ENCODE data around the gene RAI1. TPM values are rescaled to one million over a fixed set of nuclear protein-coding genes. Genes with fewer than 3 reads are reported as not detected.

The RAI1 gene
- total and polyA plus RNA-seq, 10 of the 15 experiments (the other 5 are each of a cell fraction or from before 2014, with no cell fraction given), result 0.66 to 37.7 (median 6.0) TPM

- ChIA-PET CTCF (interaction anchor here (1.5 to 1.6 kb wide), 2 partner anchors 9 to 47 kb away, joined by 3 read pairs; no protein-coding TSS in a partner anchor), RAD21 (ENCODE audit: unreplicated experiment) (no interaction called here), POLR2A (no interaction called here), SMC1A (ENCODE audit: uncharacterized antibody, unreplicated experiment) (interaction anchor here (0.6 to 0.8 kb wide), 2 partner anchors 10 to 60 kb away, joined by 3 to 4 read pairs; no protein-coding TSS in a partner anchor)
- Histone ChIP-seq H3K4me3 (no peak overlapping the region), H3K9me3 (replicated peaks; ENCODE audit: control insufficient read depth, insufficient read depth, low read length) (no peaks in the 10 kb centered on the region), H4K20me1 (ENCODE audit: control insufficient read depth, insufficient read depth) (peaks cover 4% of the 10 kb centered on the region), H3K79me2 (ENCODE audit: control insufficient read depth, insufficient read depth, low read length) (peaks cover 20% of the 10 kb centered on the region), H3K36me3 (ENCODE audit: control insufficient read depth in 2 of 2, insufficient read depth in 2 of 2, low read length in 1 of 2) (peaks cover 0 to 4% of the 10 kb centered on the region in 2 experiments; a peak in 2 of 4 replicates), H3K27me3 (replicated peaks in 1 of 2; ENCODE audit: control insufficient read depth in 2 of 2, insufficient read depth in 2 of 2, low read length in 1 of 2) (no peaks in the 10 kb centered on the region), H3K4me1 (ENCODE audit: control insufficient read depth, insufficient read depth, low read length) (peaks cover 27% of the 10 kb centered on the region), H3K4me2 (ENCODE audit: control insufficient read depth, insufficient read depth) (no peak overlapping the region), H3K9ac (ENCODE audit: control insufficient read depth, insufficient read depth, low read length) (no peak overlapping the region), H2AFZ (ENCODE audit: control insufficient read depth, low read depth, low read length) (no peak overlapping the region), H3K27ac (ENCODE audit: control insufficient read depth, insufficient read depth) (no peak overlapping the region)
- ATAC-seq, result no peak
- intact Hi-C loops (cut with micrococcal nuclease; ENCODE audit: unreplicated experiment) (no loop called here), in situ Hi-C loops (cut with MboI) (no loop called here)
- FAIRE-seq, result no peak
- DNase-seq (ENCODE audit: low read depth, low spot score), result no peak
- 95% methylated on average over 10 of the region's 10 CpGs for WGBS (ENCODE audit: insufficient coverage, insufficient replicate concordance, low lambda C conversion rate, missing lambda C conversion rate)
- BruUV-seq (replicated peaks), result no TSS peak
- TF ChIP-seq, protein P1, sequence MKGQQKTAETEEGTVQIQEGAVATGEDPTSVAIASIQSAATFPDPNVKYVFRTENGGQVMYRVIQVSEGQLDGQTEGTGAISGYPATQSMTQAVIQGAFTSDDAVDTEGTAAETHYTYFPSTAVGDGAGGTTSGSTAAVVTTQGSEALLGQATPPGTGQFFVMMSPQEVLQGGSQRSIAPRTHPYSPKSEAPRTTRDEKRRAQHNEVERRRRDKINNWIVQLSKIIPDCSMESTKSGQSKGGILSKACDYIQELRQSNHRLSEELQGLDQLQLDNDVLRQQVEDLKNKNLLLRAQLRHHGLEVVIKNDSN (IDR thresholded peaks at IDR 0.05; ENCODE audit: borderline replicate concordance, extremely low read length, insufficient read depth, low read depth, low read length), result no peak
- TF ChIP-seq CREM (IDR thresholded peaks at IDR 0.05; ENCODE audit: low read depth), result no peak
- no peak for TF ChIP-seq HDGF (IDR thresholded peaks at IDR 0.05)
- no peak for TF ChIP-seq CBX5 (IDR thresholded peaks at IDR 0.05; ENCODE audit: low read depth)
- TF ChIP-seq JUND (IDR thresholded peaks at IDR 0.05; ENCODE audit: low read depth, low read length), result no peak
- no peak for TF ChIP-seq SMC3 (IDR thresholded peaks at IDR 0.05; ENCODE audit: borderline replicate concordance, low read length)
- TF ChIP-seq ATF2 (IDR thresholded peaks at IDR 0.05; ENCODE audit: low read length), result no peak
Observed at GRCh38 chr17:17739388-17740066, 58.3 kb downstream of the RAI1 start.
